ENCODE measurements around the gene CLMP.

DNA sequence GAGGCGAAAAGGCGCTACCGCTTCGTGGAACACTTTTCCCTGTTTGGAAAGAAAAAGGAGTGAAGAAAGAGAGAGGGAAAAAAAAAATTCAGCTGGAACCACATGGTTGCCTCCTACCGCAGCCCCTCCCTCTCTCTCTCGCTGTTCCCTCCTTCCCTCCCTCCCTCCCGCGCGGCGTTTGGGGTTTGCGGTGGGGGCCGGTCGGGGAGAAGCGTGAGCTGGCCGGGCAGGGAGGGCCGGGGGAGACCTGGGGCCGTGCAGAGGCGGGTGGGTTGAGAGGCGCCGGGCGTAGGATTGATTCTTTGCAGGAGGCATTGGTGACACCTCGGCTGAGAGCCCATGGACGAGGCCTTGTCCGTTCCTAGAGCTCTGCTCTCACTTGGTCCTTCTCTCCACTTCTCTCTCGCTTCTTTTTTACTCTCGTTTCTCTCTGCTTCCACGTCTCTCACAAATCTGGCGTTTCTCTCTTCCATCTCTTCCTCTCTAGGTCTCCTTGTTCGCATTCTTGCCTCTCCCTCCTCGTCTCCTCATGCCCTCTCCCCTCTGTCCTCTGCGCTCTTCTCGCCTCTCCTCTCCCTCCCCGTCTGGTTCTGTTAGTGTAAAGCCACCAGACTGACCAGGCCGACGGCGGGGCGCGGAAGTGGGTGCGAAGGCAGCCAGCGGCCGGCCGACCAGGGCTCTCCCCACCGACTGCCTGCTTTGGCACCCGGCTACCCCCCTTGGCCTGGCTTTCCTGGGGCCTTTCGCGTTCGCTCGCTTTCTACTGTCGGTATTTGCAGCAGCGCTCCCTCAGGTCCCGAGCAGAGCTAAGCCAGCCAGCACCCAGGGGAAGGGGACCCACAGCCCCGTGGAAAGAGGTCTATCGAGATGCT is at the start of gene CLMP:
- TF ChIP-seq, protein P1, sequence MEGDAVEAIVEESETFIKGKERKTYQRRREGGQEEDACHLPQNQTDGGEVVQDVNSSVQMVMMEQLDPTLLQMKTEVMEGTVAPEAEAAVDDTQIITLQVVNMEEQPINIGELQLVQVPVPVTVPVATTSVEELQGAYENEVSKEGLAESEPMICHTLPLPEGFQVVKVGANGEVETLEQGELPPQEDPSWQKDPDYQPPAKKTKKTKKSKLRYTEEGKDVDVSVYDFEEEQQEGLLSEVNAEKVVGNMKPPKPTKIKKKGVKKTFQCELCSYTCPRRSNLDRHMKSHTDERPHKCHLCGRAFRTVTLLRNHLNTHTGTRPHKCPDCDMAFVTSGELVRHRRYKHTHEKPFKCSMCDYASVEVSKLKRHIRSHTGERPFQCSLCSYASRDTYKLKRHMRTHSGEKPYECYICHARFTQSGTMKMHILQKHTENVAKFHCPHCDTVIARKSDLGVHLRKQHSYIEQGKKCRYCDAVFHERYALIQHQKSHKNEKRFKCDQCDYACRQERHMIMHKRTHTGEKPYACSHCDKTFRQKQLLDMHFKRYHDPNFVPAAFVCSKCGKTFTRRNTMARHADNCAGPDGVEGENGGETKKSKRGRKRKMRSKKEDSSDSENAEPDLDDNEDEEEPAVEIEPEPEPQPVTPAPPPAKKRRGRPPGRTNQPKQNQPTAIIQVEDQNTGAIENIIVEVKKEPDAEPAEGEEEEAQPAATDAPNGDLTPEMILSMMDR (IDR thresholded peaks at IDR 0.05) = no peak
- TF ChIP-seq POLR2A (IDR thresholded peaks at IDR 0.05) = no peak

Measured in body of pancreas (tissue), 4 donors.